ENCODE data around the gene PRKG1. TPM values are rescaled to one million over a fixed set of nuclear protein-coding genes. Genes with fewer than 3 reads are reported as not detected.

Gene PRKG1
- total and polyA plus RNA-seq, 7 experiments from 2014 or later: 0.19 TPM; not detected in 6

- Mint-ChIP-seq H3K27ac (no peak overlapping the region), H3K4me1 (no peaks in the 10 kb centered on the region), H3K9me3 (peaks cover 0 to 5% (median 0%) of the 10 kb centered on the region in 11 donors), H3K27me3 (no peaks in the 10 kb centered on the region), H3K4me3 (no peak overlapping the region), H3K36me3 (no peaks in the 10 kb centered on the region)
- no peak overlapping the region for H3K4me3 ChIP-seq (ENCODE audit: low read length)
- H3K4me1 ChIP-seq (ENCODE audit: control insufficient read depth in 2 of 2, insufficient read depth in 2 of 2, low read length in 2 of 2): no peaks in the 10 kb centered on the region
- CTCF ChIA-PET: no interaction called here
- intact Hi-C loops (cut with micrococcal nuclease): no loop called here
- no peaks in the 10 kb centered on the region for H3K27me3 ChIP-seq (ENCODE audit: control insufficient read depth in 2 of 2, insufficient read depth in 2 of 2, low read length in 2 of 2)
- H3K36me3 ChIP-seq (ENCODE audit: control insufficient read depth in 2 of 3, insufficient read depth in 3 of 3, low read length in 3 of 3): no peaks in the 10 kb centered on the region
- no peaks in the 10 kb centered on the region for H3K9me3 ChIP-seq (ENCODE audit: control insufficient read depth in 2 of 3, low read length in 3 of 3)
- DNase-seq (no peak), ATAC-seq (no peak)
- POLR2A ChIA-PET: no interaction called here
- H3K27ac ChIP-seq (ENCODE audit: low read depth, low read length): no peak overlapping the region
These were observed 35.7 kb downstream of the PRKG1 start for GRCh38 chr10:51109801-51110533.

GRCh38 chr10:51112013-51112412 is 37.7 kb downstream of the PRKG1 start:
- H3K36me3 Mint-ChIP-seq: no peaks in the 10 kb centered on the region
- Histone ChIP-seq H3K4me1 (ENCODE audit: control insufficient read depth in 2 of 2, insufficient read depth in 2 of 2, low read length in 2 of 2) (no peaks in the 10 kb centered on the region), H3K36me3 (ENCODE audit: control insufficient read depth in 2 of 3, insufficient read depth in 3 of 3, low read length in 3 of 3) (no peaks in the 10 kb centered on the region), H3K9me3 (ENCODE audit: control insufficient read depth in 2 of 3, low read length in 3 of 3) (no peaks in the 10 kb centered on the region), H3K27ac (ENCODE audit: low read depth, low read length) (no peak overlapping the region), H3K27me3 (ENCODE audit: control insufficient read depth in 2 of 2, insufficient read depth in 2 of 2, low read length in 2 of 2) (no peaks in the 10 kb centered on the region), H3K4me3 (ENCODE audit: low read length) (no peak overlapping the region)
- H3K9me3 Mint-ChIP-seq: peaks cover 0 to 5% (median 0%) of the 10 kb centered on the region in 11 donors
- intact Hi-C loops (cut with micrococcal nuclease): no loop called here
- CTCF ChIA-PET: no interaction called here
- POLR2A ChIA-PET: no interaction called here
- H3K4me3 Mint-ChIP-seq: no peak overlapping the region
- H3K4me1 Mint-ChIP-seq: no peaks in the 10 kb centered on the region
- peaks cover 0 to 3% (median 0%) of the 10 kb centered on the region in 5 donors for H3K27me3 Mint-ChIP-seq
- H3K27ac Mint-ChIP-seq: no peak overlapping the region
- ATAC-seq (no peak), DNase-seq (no peak)

DNA sequence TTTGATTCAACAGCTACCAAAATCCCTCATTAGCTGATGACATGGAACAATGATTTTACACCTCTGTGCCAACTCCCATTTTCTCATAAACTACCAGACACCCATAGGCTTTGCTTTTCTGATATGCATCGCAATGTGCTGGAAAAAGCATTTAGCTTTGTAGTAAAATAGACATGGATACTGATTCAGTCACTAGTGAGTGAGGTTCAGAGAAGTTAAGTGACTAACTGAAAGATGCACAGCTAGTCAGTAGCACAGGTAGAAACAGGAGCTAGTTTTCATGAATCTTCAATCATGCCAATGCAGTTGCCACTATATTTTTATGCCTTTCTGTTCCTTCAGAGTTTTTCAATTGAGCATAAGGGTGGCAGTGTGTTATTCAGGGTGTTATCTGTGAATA is 38.7 kb downstream of the PRKG1 start:
- CTCF ChIA-PET: no interaction called here
- ATAC-seq: no peak

GRCh38 chr10:51117053-51117660 is 42.9 kb downstream of the PRKG1 start:
- Histone ChIP-seq H3K4me1 (ENCODE audit: control insufficient read depth in 2 of 2, insufficient read depth in 2 of 2, low read length in 2 of 2) (no peaks in the 10 kb centered on the region), H3K27me3 (ENCODE audit: control insufficient read depth in 2 of 2, insufficient read depth in 2 of 2, low read length in 2 of 2) (no peaks in the 10 kb centered on the region), H3K36me3 (ENCODE audit: control insufficient read depth in 2 of 3, insufficient read depth in 3 of 3, low read length in 3 of 3) (no peaks in the 10 kb centered on the region), H3K4me3 (ENCODE audit: low read length) (no peak overlapping the region), H3K9me3 (ENCODE audit: control insufficient read depth in 2 of 3, low read length in 3 of 3) (no peaks in the 10 kb centered on the region), H3K27ac (ENCODE audit: low read depth, low read length) (no peak overlapping the region)
- peaks cover 0 to 3% (median 0%) of the 10 kb centered on the region in 5 donors for H3K27me3 Mint-ChIP-seq
- ChIA-PET CTCF (no interaction called here), POLR2A (no interaction called here)
- no peak for ATAC-seq
- H3K36me3 Mint-ChIP-seq: no peaks in the 10 kb centered on the region
- no peak overlapping the region for H3K4me3 Mint-ChIP-seq
- intact Hi-C loops (cut with micrococcal nuclease): no loop called here
- DNase-seq: no peak
- H3K27ac Mint-ChIP-seq: no peak overlapping the region
- H3K4me1 Mint-ChIP-seq: no peaks in the 10 kb centered on the region
- peaks cover 0 to 5% (median 0%) of the 10 kb centered on the region in 11 donors for H3K9me3 Mint-ChIP-seq

More for the DNA sequence above, 38.7 kb downstream of the PRKG1 start:
- Histone ChIP-seq H3K27me3 (ENCODE audit: control insufficient read depth in 2 of 2, insufficient read depth in 2 of 2, low read length in 2 of 2) (no peaks in the 10 kb centered on the region), H3K9me3 (ENCODE audit: control insufficient read depth in 2 of 3, low read length in 3 of 3) (no peaks in the 10 kb centered on the region), H3K4me1 (ENCODE audit: control insufficient read depth in 2 of 2, insufficient read depth in 2 of 2, low read length in 2 of 2) (no peaks in the 10 kb centered on the region), H3K4me3 (ENCODE audit: low read length) (no peak overlapping the region), H3K36me3 (ENCODE audit: control insufficient read depth in 2 of 3, insufficient read depth in 3 of 3, low read length in 3 of 3) (no peaks in the 10 kb centered on the region), H3K27ac (ENCODE audit: low read depth, low read length) (no peak overlapping the region)
- intact Hi-C loops (cut with micrococcal nuclease): no loop called here
- H3K27ac Mint-ChIP-seq: no peak overlapping the region
- DNase-seq: no peak
- H3K9me3 Mint-ChIP-seq: peaks cover 0 to 5% (median 0%) of the 10 kb centered on the region in 11 donors
- no peaks in the 10 kb centered on the region for H3K4me1 Mint-ChIP-seq
- H3K4me3 Mint-ChIP-seq: no peak overlapping the region
- H3K27me3 Mint-ChIP-seq: peaks cover 0 to 3% (median 0%) of the 10 kb centered on the region in 5 donors
- H3K36me3 Mint-ChIP-seq: no peaks in the 10 kb centered on the region
- POLR2A ChIA-PET: no interaction called here

DNA sequence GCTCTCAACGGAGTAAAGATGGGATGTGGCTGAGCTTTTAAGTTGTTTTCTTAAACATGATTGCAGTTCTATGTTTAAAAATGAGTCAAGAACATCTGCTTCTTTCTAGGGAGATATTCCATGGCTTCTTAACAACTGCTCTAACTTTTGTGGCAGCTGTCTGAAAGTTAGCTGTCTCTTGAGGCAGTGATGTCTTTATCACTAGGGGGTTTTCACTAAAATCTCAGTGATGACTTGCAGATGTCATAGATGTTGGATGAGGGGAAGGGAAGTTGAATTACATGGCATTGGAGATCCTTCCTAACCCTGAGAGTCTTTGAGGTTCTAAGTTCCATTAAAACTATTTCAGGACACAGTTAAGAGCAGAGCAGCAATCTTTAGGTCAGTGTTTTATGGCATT is 43.5 kb downstream of the PRKG1 start:
- Mint-ChIP-seq H3K36me3 (no peaks in the 10 kb centered on the region), H3K27ac (no peak overlapping the region), H3K27me3 (peaks cover 0 to 3% (median 0%) of the 10 kb centered on the region in 5 donors), H3K9me3 (peaks cover 0 to 8% (median 0%) of the 10 kb centered on the region in 11 donors), H3K4me3 (no peak overlapping the region), H3K4me1 (no peaks in the 10 kb centered on the region)
- Histone ChIP-seq H3K9me3 (ENCODE audit: control insufficient read depth in 2 of 3, low read length in 3 of 3) (no peaks in the 10 kb centered on the region), H3K36me3 (ENCODE audit: control insufficient read depth in 2 of 3, insufficient read depth in 3 of 3, low read length in 3 of 3) (no peaks in the 10 kb centered on the region), H3K4me3 (ENCODE audit: low read length) (no peak overlapping the region), H3K27me3 (ENCODE audit: control insufficient read depth in 2 of 2, insufficient read depth in 2 of 2, low read length in 2 of 2) (no peaks in the 10 kb centered on the region), H3K27ac (ENCODE audit: low read depth, low read length) (no peak overlapping the region), H3K4me1 (ENCODE audit: control insufficient read depth in 2 of 2, insufficient read depth in 2 of 2, low read length in 2 of 2) (no peaks in the 10 kb centered on the region)
- intact Hi-C loops (cut with micrococcal nuclease): no loop called here
- POLR2A ChIA-PET: no interaction called here
- CTCF ChIA-PET: no interaction called here
- ATAC-seq: no peak
- no peak for DNase-seq

DNA sequence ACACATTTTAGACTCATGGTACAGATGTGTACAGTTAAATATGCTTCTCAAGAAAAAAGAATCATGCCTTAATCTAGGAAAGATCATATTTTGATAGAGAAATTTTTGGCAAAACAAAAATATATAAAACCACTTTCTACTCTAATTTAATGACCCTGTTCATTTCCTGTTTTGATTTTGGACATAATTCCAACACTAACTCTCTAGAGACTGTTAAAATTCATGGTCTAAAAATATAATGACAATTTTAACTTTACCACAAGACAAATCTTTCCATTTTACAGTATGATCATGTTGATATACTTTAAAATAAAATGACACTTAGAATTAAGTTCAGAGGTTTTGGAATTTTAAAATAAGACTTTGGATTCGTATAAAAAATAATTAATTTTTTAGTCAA is 45.2 kb downstream of the PRKG1 start:
- Mint-ChIP-seq H3K36me3 (no peaks in the 10 kb centered on the region), H3K27me3 (peaks cover 0 to 3% (median 0%) of the 10 kb centered on the region in 5 donors), H3K27ac (no peak overlapping the region), H3K4me1 (no peaks in the 10 kb centered on the region), H3K4me3 (no peak overlapping the region), H3K9me3 (peaks cover 0 to 10% (median 3%) of the 10 kb centered on the region in 11 donors)
- DNase-seq (no peak), ATAC-seq (no peak)
- intact Hi-C loops (cut with micrococcal nuclease): no loop called here
- H3K9me3 ChIP-seq (ENCODE audit: control insufficient read depth in 2 of 3, low read length in 3 of 3): no peaks in the 10 kb centered on the region
- CTCF ChIA-PET: no interaction called here
- POLR2A ChIA-PET: no interaction called here
- no peaks in the 10 kb centered on the region for H3K27me3 ChIP-seq (ENCODE audit: control insufficient read depth in 2 of 2, insufficient read depth in 2 of 2, low read length in 2 of 2)
- H3K36me3 ChIP-seq (ENCODE audit: control insufficient read depth in 2 of 3, insufficient read depth in 3 of 3, low read length in 3 of 3): no peaks in the 10 kb centered on the region
- H3K27ac ChIP-seq (ENCODE audit: low read depth, low read length): no peak overlapping the region
- no peak overlapping the region for H3K4me3 ChIP-seq (ENCODE audit: low read length)
- H3K4me1 ChIP-seq (ENCODE audit: control insufficient read depth in 2 of 2, insufficient read depth in 2 of 2, low read length in 2 of 2): no peaks in the 10 kb centered on the region

- no peaks in the 10 kb centered on the region for H3K36me3 ChIP-seq (ENCODE audit: control insufficient read depth in 2 of 3, insufficient read depth in 3 of 3, low read length in 3 of 3)
- no peak overlapping the region for H3K27ac ChIP-seq (ENCODE audit: low read depth, low read length)
- H3K4me3 Mint-ChIP-seq: no peak overlapping the region
- no peak overlapping the region for H3K4me3 ChIP-seq (ENCODE audit: low read length)
- no peak for ATAC-seq
- no peak overlapping the region for H3K27ac Mint-ChIP-seq
- no peaks in the 10 kb centered on the region for H3K9me3 ChIP-seq (ENCODE audit: control insufficient read depth in 2 of 3, low read length in 3 of 3)
- H3K4me1 Mint-ChIP-seq: no peaks in the 10 kb centered on the region
- H3K27me3 Mint-ChIP-seq: no peaks in the 10 kb centered on the region
- peaks cover 0 to 6% (median 2%) of the 10 kb centered on the region in 11 donors for H3K9me3 Mint-ChIP-seq
- no peaks in the 10 kb centered on the region for H3K4me1 ChIP-seq (ENCODE audit: control insufficient read depth in 2 of 2, insufficient read depth in 2 of 2, low read length in 2 of 2)
- DNase-seq: no peak
- intact Hi-C loops (cut with micrococcal nuclease): no loop called here
- CTCF ChIA-PET: no interaction called here
- POLR2A ChIA-PET: no interaction called here
- H3K27me3 ChIP-seq (ENCODE audit: control insufficient read depth in 2 of 2, insufficient read depth in 2 of 2, low read length in 2 of 2): no peaks in the 10 kb centered on the region
- no peaks in the 10 kb centered on the region for H3K36me3 Mint-ChIP-seq
These were observed 47.6 kb downstream of the PRKG1 start for GRCh38 chr10:51121861-51122260.

Measured in naive thymus-derived CD4-positive, alpha-beta T cell (primary cell).